ENCODE data around the gene RGPD3. TPM values are rescaled to one million over a fixed set of nuclear protein-coding genes. Genes with fewer than 3 reads are reported as not detected.

The RGPD3 gene
- total RNA-seq, 1 experiment from 2014 or later, result not detected

- Mint-ChIP-seq H3K36me3 (ENCODE audit: insufficient read depth, unreplicated experiment) (no peaks in the 10 kb centered on the region), H3K4me3 (ENCODE audit: low read depth, unreplicated experiment) (no peak overlapping the region), H3K27me3 (ENCODE audit: unreplicated experiment) (peaks cover 19% of the 10 kb centered on the region), H3K9me3 (ENCODE audit: low read depth, unreplicated experiment) (no peaks in the 10 kb centered on the region), H3K4me1 (ENCODE audit: low read depth, unreplicated experiment) (no peaks in the 10 kb centered on the region), H3K27ac (ENCODE audit: unreplicated experiment) (no peak overlapping the region)
- intact Hi-C loops (cut with micrococcal nuclease; ENCODE audit: unreplicated experiment), result no loop called here
- CTCF ChIA-PET, result no interaction called here
- no peak for TF ChIP-seq CTCF (IDR thresholded peaks at IDR 0.05; ENCODE audit: unreplicated experiment)
- DNase-seq, result no peak
- BruUV-seq (replicated peaks), result no TSS peak
These were observed 110.1 kb downstream of the RGPD3 start for GRCh38 chr2:106358081-106358480.

- TF ChIP-seq CTCF (IDR thresholded peaks at IDR 0.05; ENCODE audit: unreplicated experiment), result no peak
- BruUV-seq (replicated peaks), result no TSS peak
- no peak overlapping the region for H3K4me3 Mint-ChIP-seq (ENCODE audit: low read depth, unreplicated experiment)
- H3K36me3 Mint-ChIP-seq (ENCODE audit: insufficient read depth, unreplicated experiment), result no peaks in the 10 kb centered on the region
- DNase-seq, result no peak
- CTCF ChIA-PET, result no interaction called here
- peaks cover 8% of the 10 kb centered on the region for H3K27me3 Mint-ChIP-seq (ENCODE audit: unreplicated experiment)
- intact Hi-C loops (cut with micrococcal nuclease; ENCODE audit: unreplicated experiment), result no loop called here
- no peak overlapping the region for H3K27ac Mint-ChIP-seq (ENCODE audit: unreplicated experiment)
- no peaks in the 10 kb centered on the region for H3K4me1 Mint-ChIP-seq (ENCODE audit: low read depth, unreplicated experiment)
- no peaks in the 10 kb centered on the region for H3K9me3 Mint-ChIP-seq (ENCODE audit: low read depth, unreplicated experiment)
These were observed 111.9 kb downstream of the RGPD3 start for GRCh38 chr2:106356291-106356690.

- no peak for TF ChIP-seq CTCF (IDR thresholded peaks at IDR 0.05; ENCODE audit: unreplicated experiment)
- no TSS peak for BruUV-seq (replicated peaks)
- intact Hi-C loops (cut with micrococcal nuclease; ENCODE audit: unreplicated experiment), result no loop called here
- H3K27me3 Mint-ChIP-seq (ENCODE audit: unreplicated experiment), result no peaks in the 10 kb centered on the region
- H3K36me3 Mint-ChIP-seq (ENCODE audit: insufficient read depth, unreplicated experiment), result no peaks in the 10 kb centered on the region
- no peak for DNase-seq
- CTCF ChIA-PET, result no interaction called here
- no peak overlapping the region for H3K27ac Mint-ChIP-seq (ENCODE audit: unreplicated experiment)
- H3K4me3 Mint-ChIP-seq (ENCODE audit: low read depth, unreplicated experiment), result no peak overlapping the region
- H3K9me3 Mint-ChIP-seq (ENCODE audit: low read depth, unreplicated experiment), result no peaks in the 10 kb centered on the region
- H3K4me1 Mint-ChIP-seq (ENCODE audit: low read depth, unreplicated experiment), result no peaks in the 10 kb centered on the region
These were observed 114.5 kb downstream of the RGPD3 start for GRCh38 chr2:106353676-106354075.

- no peak for TF ChIP-seq CTCF (IDR thresholded peaks at IDR 0.05; ENCODE audit: unreplicated experiment)
- intact Hi-C loops (cut with micrococcal nuclease; ENCODE audit: unreplicated experiment), result no loop called here
- H3K27ac Mint-ChIP-seq (ENCODE audit: unreplicated experiment), result no peak overlapping the region
- H3K9me3 Mint-ChIP-seq (ENCODE audit: low read depth, unreplicated experiment), result no peaks in the 10 kb centered on the region
- no TSS peak for BruUV-seq (replicated peaks)
- H3K27me3 Mint-ChIP-seq (ENCODE audit: unreplicated experiment), result no peaks in the 10 kb centered on the region
- CTCF ChIA-PET, result no interaction called here
- H3K4me1 Mint-ChIP-seq (ENCODE audit: low read depth, unreplicated experiment), result no peaks in the 10 kb centered on the region
- H3K36me3 Mint-ChIP-seq (ENCODE audit: insufficient read depth, unreplicated experiment), result no peaks in the 10 kb centered on the region
- no peak for DNase-seq
- no peak overlapping the region for H3K4me3 Mint-ChIP-seq (ENCODE audit: low read depth, unreplicated experiment)
These were observed 117.2 kb downstream of the RGPD3 start for GRCh38 chr2:106350980-106351379.

GRCh38 chr2:106344302-106344701, 123.9 kb downstream of the RGPD3 start:
- Mint-ChIP-seq H3K9me3 (ENCODE audit: low read depth, unreplicated experiment) (peaks cover 3% of the 10 kb centered on the region), H3K36me3 (ENCODE audit: insufficient read depth, unreplicated experiment) (no peaks in the 10 kb centered on the region), H3K27ac (ENCODE audit: unreplicated experiment) (no peak overlapping the region), H3K4me3 (ENCODE audit: low read depth, unreplicated experiment) (no peak overlapping the region), H3K27me3 (ENCODE audit: unreplicated experiment) (no peaks in the 10 kb centered on the region), H3K4me1 (ENCODE audit: low read depth, unreplicated experiment) (no peaks in the 10 kb centered on the region)
- no peak for DNase-seq
- TF ChIP-seq CTCF (IDR thresholded peaks at IDR 0.05; ENCODE audit: unreplicated experiment), result no peak
- CTCF ChIA-PET, result no interaction called here
- intact Hi-C loops (cut with micrococcal nuclease; ENCODE audit: unreplicated experiment), result no loop called here
- no TSS peak for BruUV-seq (replicated peaks)
